CD4-positive, alpha-beta T cell treated with Interleukin-1 beta for 1 hour (primary cell): Measurements from ENCODE around the gene TIMM8B.
"Not testable (repeated sequence)": the region's sequence is repeated elsewhere in the genome, so short reads cannot be mapped to it uniquely, and the experiment has no call there.

Experiments used
- DNase-seq, 2 donors: peaks; one replicate each; pipeline ENCODE4 v3.0.0-alpha.2; 2020 to 2022

Gene TIMM8B, protein sequence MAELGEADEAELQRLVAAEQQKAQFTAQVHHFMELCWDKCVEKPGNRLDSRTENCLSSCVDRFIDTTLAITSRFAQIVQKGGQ

DNA sequence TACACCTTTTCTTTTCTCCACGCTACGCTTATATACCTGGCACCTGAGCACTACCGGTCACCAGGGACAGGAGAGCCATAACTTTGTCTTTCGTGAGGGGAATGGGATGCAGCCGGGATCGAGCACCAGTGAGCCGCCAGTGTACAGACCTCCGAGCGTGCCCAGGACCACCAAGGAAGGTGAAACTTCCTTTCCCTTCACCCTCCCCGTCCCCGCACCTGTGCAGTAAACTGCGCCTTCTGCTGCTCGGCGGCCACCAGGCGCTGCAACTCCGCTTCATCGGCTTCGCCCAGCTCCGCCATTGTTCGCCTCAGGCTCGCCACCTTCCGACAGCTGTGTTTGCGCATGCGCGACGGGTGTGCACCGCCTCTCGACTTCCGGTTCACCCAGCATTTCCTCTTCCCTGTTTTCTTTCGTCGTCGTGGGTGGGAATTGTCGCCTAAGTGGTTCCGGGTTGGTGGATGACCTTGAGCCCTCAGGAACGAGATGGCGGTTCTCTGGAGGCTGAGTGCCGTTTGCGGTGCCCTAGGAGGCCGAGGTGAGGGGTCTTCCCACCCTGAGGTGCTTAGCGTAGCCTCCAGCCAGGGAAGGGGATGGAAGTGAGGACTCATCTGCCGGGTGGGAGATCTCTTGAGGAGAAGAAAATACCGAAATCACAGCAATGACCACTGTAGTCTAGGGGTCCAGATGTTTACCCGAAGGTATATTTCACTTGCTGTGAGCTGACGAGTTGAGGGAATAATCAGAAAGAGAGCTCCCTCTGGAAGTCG is at the start of gene TIMM8B, which contains the start of gene SDHD:
Gene TIMM8B, minus strand, starts transcription at position 335 of the 770 bp plus-strand sequence. Its CDS starts 33 bp downstream, at position 302.
Gene SDHD, plus strand, starts transcription at position 452 of the 770 bp plus-strand sequence. Its CDS starts 35 bp downstream, at position 487.
- peak; percentile 97 for DNase-seq

DNA sequence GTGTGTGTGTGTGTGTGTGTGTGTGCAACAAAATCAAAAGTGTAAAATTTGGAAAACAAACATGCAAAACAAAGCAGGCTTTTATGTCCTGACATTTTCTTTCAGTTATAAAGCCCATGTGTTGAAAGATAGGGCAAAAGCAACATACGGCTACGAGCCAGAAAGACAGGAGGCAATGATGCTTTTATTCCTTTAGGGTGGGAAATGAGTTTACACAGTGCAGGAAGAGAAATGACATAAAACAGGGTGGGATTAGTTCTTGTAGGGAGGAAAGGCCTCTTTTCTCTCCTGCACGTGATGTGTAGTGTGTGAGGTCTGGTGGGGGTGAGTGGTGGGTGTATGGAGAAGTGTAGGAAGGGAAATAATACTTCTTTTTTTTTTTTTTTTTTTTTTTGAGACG is 47.9 kb upstream of the TIMM8B start:
- no peak for DNase-seq

DNA sequence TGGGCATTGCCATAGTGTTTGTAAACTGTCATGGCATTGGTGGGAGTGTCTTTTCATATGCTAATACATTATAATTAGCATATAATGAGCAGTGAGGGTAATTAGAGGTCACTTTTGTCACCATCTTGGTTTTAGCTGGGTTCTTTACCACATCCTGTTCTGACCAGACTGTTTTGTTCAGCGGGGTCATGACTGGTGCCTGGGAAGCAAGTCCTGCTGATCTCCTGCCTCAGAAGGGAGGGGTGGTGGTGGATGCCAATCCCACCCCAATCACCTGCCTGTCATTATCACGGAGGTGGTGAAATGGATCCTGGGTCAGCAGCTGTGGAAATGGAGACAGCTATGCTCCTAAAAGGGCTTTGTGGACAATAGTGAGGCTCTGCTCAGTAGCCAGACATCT is 46.2 kb upstream of the TIMM8B start:
- no peak for DNase-seq

DNA sequence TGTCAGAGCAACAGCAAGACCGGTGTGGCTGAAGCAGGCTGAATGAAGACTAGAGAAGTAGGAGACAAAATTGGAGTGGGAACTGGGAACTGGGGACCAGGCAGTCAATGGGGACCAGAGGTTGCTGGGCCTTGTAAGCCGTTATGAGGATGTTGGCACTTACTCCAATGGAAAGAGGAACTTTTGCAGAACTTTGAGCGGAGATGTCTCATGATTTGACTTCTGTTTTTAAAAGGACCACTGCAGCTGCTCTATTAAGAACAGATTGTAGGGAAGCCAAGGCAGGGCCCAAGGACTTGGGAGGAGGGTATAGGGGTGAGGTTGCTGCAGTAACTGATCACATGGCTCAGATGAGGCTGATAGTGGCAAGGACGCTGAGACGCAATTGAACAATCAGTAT is 43.1 kb upstream of the TIMM8B start:
- peak in 1 of 2 donors; percentile 2 for DNase-seq

DNA sequence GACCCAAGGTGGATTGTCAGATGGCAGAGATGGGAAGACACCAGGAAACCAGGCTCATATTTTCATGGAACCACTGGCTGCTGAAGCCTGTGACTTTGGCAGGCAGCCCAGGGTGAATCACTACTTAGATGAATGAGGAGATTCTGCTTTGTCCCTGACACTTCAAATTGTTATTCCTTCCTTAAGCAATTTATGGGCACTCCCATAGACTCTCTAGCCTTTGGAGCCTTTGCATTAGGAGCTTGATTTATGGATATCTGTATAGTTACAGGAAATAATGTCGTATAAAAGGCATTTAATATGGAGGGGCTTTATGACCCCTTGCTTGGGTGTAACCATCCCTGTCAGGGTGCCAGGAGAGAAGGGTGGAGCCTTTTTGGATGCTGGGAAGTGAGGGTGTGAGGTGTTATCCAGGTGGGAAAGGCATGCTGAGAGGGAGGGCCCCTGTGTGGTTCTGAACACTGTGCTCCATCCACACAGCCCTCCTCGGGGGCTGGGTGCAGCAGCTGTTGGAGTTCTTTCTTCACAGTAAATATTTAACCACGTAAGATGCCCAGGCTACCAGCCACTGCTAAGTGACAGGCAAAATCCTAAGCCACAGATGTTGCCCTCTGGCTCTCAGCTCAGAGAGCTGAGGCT is 42.0 kb upstream of the TIMM8B start:
- DNase-seq, result no peak

DNA sequence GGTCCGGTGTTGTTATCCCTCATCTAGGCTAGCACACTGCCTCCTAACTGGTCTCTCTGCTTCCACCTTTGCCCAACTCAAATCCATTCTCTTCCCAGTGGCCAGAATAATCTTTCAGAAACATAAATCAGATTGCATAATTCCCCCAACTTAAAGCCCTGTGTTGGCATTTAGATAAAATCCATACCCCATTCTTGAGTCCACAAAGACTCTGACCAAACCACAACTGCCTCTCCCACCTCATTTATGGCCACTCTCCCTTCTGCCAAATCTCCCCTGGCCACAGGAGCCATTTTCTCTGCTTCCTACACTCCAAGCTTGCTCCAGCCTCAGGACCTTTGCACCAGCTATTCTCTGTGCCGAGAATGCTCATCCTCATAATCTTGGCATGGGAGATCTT is 40.5 kb upstream of the TIMM8B start:
- no peak for DNase-seq

DNA sequence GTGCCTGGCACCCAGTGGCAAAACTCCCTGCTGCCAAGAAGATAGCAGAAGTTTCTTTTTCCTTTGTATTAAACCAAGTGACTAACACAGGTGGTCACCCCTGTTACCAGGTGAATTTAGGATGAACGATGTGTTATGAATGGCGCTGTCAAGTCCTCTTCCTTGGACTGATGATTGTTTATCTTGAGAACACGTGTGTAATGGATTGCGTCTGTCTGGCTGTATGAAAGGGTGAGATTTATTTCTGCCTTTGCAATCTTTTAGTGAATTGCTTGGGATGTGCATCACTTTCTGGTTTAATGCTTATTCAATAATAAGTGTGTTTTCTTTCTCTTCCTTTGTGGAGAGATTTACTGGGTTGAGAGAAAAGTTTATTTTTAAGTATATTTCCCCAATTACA is 36.6 kb upstream of the TIMM8B start:
- DNase-seq, result no peak

DNA sequence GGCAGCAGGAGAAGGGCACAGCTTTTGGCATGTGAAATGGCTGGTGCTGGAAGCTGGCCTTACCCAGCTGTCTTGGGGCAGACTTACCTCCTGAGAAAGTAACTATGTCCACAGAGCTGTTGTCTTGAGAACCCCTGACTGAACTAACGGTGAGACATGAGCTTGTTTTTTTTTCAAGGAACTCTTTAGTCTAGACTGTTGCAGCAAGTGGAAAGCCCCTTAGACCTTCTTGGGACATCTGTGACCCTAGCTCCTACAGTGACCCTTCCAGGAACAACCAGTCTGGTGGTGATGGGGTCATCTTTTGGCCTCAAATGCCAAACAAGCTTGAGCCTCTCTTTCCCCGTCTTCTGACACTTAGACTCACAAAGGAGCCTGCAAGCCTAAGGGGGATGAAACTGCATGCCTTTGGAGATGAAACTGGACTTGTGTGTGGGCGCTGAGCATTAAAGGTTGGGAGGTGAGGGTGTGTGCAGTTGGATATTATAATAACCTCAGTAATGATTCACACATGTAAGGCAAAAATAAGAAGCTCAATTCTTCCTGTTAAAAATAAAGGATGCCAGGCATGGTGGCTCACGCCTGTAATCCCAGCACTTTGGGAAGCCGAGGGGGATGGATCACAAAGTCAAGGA is 35.5 kb upstream of the TIMM8B start:
- no peak for DNase-seq

DNA sequence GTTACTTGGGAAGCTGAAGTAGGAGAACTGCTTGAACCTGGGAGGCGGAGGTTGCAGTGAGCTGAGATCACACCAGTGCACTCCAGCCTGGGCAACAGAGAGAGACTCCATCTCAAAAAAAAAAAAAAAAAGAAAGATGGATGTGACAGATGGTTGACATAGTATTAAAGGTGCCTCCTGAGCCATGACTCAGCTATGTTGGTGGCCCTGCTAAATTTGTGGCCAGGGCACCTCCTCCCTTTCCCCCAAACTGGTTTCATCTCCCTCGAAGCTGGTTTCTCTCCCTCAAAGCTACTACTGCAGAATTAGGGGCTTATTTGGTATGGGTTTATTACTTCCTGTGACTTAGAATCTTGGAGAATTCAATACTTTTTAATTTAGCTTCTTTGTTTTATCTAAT is 31.6 kb upstream of the TIMM8B start:
- no peak for DNase-seq

DNA sequence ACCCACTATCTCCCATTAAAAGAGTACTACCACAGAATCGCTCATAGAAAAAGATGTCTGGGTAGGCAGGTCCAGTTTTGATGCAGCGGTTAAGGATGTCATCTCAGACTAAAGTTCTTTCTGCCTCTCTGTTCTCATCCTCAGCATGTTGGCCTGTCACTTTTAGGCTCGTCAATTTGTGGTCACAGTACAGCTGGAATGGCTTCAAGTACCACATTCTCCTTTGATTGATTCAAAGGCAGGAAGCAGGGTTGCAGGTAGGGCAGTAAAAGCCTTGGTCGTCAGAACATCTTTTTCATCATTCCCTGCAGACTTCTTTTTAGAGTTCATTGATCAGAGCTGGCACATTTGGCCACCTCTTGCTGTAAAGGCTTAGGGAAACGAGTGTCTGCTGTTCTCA is 28.8 kb upstream of the TIMM8B start:
- no peak for DNase-seq

DNA sequence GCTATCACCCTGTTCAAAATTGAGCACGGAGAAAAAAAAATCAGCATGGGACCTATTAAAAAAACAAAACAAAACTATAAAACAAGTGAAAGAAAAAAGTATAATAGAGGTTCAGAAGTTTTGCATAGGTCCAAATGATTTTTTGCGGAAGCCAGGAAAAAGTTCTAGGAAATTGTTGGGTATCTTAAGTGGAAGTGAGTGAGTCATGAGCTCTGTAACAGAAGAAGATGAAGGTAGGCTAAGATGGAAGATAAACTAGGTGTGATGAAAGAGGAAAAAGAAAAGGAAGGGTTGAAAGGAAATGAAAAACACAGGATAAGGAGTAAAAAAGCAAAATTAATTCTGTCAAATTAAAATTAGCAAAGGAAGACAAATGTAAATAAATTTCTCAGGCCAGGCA is 27.9 kb upstream of the TIMM8B start:
- no peak for DNase-seq

DNA sequence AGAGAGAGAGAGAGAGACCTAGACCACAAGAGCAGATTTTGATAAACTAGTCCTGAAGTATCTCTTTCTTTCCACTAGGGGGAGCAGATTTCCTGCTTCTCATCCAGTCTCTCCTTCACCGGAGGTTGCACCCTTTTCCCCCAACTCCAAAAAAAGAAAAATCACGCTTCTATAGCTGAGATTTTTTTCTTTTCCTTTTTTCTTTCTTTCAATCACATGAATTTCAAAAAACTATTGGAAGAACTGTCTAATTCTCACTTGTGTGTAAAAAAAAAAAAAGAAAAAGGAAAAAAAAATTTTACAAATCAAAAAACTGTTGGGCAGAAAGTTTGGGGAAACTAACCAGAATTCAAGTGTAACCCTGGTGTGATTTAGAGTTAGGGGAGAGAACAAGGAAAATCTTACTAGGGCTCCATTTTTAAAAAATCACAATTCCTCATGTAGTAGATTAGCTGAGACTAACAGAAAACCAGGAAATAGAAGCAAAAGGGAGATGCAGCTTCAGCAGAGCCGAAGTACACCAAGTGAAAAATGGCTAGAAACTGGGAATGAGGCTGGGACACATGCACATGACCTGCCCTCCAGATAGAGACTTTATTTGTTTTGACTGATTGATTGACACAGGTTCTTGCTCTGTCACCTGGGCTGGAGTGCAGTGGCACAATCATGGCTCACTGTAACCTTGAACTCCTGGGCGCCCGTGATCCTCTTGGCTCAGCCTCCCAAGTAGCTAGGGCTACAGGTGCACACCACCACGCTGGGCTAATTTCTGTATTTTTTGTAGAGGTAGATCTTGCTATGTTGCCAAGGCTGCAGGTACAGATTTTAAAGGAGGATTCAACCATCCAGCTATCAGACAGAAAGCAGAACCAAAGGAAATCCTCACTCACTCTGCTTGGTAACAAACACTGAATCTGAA is 27.2 kb upstream of the TIMM8B start:
- peak in 1 of 2 donors; percentile 47 for DNase-seq

DNA sequence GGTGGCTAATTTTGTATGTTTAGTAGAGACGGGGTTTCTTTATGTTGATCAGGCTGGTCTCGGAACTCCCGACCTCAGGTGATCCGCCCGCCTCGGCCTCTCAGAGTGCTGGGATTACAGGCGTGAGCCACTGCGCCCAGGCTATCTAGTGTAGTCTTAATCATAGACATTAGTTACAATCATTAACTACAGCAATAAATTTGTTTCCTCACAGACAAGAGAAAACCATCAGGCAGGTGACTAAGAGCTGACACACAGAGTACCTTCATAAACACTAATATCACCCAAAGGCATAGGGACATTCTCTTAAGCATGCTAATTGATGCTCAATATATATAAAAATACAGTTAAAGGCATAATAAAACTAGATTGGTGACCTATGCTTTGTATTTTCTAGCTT is 19.5 kb upstream of the TIMM8B start:
- no peak for DNase-seq

DNA sequence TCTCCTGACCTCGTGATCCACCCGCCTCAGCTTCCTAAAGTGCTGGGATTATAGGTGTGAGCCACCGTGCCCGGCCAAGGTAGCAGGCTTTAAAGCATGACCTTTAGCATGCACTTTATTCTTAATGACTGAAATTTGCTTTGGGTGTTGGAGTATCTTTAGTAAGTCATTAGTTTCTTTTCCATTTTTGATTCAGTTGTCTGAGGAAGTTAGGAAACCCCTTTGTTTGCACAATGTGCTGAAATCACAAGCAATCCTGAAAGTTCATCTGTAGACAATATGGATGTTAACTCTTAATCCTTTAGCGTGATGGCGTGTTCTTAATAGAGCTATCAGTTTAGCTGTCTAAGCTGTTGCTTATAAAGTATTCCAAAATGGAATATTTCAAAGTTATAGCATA is 16.9 kb upstream of the TIMM8B start:
- DNase-seq, result no peak

DNA sequence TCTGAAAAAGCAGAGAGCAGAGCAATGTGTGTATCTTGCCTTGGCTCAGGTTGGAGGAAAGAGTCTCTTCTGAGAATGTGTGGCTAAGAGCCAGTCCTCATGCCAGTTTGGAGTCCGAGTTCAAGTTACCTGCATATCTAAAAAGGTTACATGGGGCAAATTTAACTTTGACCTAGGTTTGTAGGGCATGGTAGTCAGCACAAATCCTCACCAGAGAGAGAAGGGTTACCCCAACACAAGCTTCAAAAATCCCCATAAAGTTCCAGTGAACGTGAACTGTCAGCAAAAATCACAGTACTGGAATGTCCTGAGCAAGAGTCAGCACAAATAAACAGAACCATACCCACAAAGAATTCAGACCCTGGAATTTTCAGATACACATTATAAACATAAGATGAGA is 13.9 kb upstream of the TIMM8B start:
- DNase-seq, result no peak

DNA sequence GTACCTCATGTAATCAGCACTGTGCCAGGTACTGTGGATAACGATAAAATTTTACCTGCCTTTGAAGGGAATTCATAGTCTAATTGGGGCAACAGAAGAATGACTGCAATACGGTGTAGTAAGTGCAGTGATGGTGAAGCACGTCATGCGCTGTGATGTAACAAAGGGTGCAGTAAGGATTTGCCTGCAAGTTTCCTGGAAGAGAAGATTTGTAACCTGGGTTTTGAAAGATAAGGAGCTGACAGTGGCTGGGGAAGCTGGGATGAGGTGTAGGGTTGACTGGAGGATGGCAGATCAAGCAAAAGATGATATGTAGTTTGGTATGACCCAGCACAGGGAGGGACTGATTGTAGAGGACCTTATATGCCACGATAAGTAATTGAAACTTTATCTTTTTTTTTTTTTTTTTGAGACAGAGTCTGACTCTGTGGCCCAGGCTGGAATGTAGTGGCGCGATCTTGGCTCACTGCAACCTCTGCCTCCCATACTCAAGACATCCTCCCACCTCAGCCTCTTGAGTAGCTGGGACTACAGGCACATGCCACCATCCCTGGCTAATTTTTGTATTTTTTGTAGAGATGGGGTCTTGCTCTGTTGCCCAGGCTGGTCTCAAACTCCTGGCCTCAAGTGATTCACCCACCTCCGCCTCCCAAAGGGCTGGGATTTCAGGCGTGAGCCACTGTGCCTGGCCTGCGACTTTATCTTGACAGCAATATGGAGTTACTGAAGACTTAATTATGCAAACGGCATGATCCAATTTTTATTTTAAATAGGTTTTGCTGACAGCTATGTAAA is 11.4 kb upstream of the TIMM8B start:
- DNase-seq, result no peak

DNA sequence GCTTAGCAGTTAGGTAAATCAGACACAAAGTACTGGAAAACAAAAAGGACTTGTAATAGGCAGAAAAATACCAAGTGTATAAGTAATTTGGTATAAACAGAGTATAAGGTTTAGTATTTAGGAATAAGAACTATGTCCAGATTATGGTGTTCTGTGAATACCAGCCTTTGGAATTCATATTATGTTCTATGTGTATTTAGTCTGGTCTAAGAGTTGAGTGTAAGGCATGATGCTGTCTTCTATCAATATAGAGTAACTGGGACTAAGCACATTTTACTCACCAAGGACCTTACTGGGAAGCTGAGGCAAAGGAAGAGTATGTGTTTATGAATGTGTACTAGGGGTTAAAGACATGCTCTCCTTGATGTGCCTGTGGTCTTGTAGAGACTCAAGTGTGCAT is 9.6 kb upstream of the TIMM8B start:
- DNase-seq, result no peak

DNA sequence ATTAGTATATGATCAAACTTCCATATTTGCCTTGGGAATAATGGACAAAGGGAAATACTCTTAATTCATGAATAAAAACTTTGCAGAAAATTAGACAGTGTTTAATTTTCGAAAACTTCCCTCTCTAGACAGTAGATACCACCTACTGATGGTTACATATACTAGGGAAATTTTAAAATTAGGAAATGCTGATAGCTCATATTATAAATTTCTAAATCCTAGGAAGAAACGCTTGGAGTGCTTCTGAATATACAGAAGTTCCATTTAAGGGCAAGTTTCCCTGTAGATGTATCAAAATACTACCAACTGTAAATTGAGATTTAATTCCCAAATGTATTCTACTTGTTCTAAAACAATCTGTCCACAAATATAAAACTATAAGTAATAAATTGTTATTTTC is 8.7 kb upstream of the TIMM8B start:
- not testable (repeated sequence) for DNase-seq

DNA sequence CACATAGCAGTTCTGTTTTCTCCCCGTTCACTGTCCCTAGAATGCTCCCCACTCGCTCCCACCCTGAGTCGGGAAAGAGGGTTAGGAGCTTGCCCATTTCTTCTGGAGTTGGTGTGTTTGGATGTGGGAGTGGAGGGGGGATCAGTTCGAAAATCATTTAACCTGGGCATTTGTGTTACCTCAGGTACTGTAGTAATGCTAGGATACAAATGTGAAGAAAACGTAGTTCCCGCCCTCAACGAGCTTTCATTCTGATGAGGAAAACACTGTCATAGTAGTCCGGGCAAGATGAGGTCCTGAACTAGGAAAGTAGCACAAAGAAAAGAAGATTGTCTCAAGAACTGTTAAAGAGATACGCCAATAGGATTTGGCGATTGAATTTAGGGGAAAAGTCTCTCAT is 656 bp upstream of the TIMM8B start:
- DNase-seq, result no peak

DNA sequence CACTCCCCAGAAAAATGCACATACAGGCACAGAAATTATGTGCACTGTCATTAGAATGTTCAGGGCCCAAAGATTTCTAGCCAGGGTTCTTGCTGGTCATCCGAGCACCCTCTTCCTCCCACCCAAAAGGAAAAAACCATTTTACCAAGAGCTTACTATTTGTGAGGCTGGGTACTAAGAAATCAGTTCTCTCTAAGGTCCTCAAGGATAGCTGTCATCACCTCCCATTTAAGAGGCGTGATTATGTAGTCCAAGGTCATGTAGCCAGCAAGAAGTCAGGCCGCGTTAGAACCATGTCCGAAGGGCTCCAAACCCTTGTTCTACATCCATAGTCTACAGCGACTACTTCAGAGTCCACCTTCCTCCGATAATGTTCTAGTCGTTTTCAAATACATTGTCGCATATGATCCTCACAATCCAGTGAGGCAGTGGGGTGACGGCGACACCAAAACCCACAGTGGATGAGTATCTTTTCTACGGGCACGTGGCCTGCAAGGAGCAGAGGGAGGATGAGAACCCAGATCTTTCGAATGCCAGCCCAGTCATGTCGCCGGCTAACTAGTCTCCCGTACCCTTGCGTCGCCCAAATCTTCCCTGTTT is 634 bp downstream of the TIMM8B start:
- DNase-seq, result peak in 1 of 2 donors; percentile 21

DNA sequence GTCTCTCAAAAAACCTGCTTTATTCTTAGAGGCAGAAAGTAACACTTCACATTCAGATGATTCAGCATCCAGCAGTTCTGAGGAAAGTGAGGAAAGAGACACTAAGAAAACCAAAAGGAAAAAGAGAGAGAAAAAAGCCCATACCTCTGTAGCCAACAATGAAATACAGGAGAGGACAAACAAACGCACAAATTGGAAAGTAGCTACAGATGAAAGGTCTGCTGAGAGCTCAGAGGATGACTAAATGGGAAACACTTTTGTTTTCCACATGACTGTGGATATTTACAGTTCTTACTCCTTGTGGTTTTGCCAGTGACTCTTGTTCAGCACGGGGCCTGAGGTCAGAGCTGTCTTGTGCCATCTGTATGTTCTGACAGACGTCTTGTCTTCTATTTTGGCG is 3.8 kb downstream of the TIMM8B start:
- no peak for DNase-seq
